Left lobe of liver (tissue), 1 donor: ENCODE results near the gene DCUN1D5. TPM values are rescaled to one million over a fixed set of nuclear protein-coding genes. Genes with fewer than 3 reads are reported as not detected.

Experiments used
- total RNA-seq: library from RNA; stranded (reverse); gene quantifications from one replicate; pipeline ENCODE4 v1.2.1, GENCODE V29; 2021
- donor health status: DM: no; HTN: yes; CAD: no.

The DCUN1D5 gene
- total RNA-seq, 1 donor from 2014 or later = 7.3 TPM

Other genes starting within 250 kb of the DCUN1D5 start
- gene MMP3, start 248.6 kb downstream of the DCUN1D5 start, total RNA-seq = not detected
- gene MMP12, start 217.2 kb downstream of the DCUN1D5 start, total RNA-seq = not detected
- not detected for gene MMP13, start 136.4 kb downstream of the DCUN1D5 start, total RNA-seq
- 1.6 TPM for gene DYNC2H1, start 17.3 kb upstream of the DCUN1D5 start, total RNA-seq